Skin of body (tissue), 2 donors: ENCODE measurements around the gene GPR15. TPM values are rescaled to one million over a fixed set of nuclear protein-coding genes. Genes with fewer than 3 reads are reported as not detected.

Source experiments
- DNase-seq: peaks from one replicate; lab custom pipeline; 2025; lab: John Stamatoyannopoulos, UW
- total RNA-seq: library from RNA; depleted of rRNA; stranded (reverse); fragments of >200 nt; gene quantifications from one replicate; pipeline ENCODE4 v1.2.3, GENCODE V29; 2014

Gene GPR15
- total RNA-seq, 1 donor from 2014 or later, result not detected

GRCh38 chr3:98529856-98530459 is 1.8 kb upstream of the GPR15 start:
- no peak for DNase-seq

GRCh38 chr3:98530676-98531075 is 1.1 kb upstream of the GPR15 start:
- no peak for DNase-seq

DNA sequence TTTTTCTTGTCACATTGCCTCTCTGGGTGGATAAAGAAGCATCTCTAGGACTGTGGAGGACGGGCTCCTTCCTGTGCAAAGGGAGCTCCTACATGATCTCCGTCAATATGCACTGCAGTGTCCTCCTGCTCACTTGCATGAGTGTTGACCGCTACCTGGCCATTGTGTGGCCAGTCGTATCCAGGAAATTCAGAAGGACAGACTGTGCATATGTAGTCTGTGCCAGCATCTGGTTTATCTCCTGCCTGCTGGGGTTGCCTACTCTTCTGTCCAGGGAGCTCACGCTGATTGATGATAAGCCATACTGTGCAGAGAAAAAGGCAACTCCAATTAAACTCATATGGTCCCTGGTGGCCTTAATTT is 478 bp downstream of the GPR15 start:
- DNase-seq, result no peak

GRCh38 chr3:98532709-98533571 is 1.2 kb downstream of the GPR15 start:
- DNase-seq, result no peak

DNA sequence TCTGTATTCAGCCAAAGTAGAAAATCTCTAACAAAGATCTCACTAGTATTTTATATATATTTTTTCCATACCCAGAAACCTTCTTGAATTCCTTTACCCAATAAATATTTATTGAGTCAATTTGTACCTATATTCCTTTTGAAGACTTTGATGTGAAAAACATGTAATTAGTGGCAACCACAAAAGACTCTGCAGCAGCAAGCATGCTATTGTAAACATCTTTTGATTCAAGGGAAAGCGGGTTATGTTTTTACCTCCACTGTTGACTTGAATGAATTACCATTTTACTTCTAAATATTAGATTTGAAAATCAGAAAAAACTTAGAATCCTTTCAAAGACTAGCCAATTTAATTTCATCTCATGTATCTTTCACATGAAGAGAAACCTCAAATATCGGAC is 2.4 kb downstream of the GPR15 start:
- DNase-seq, result no peak

- no peak for DNase-seq
Observed at GRCh38 chr3:98534734-98535133, 3.0 kb downstream of the GPR15 start.

DNA sequence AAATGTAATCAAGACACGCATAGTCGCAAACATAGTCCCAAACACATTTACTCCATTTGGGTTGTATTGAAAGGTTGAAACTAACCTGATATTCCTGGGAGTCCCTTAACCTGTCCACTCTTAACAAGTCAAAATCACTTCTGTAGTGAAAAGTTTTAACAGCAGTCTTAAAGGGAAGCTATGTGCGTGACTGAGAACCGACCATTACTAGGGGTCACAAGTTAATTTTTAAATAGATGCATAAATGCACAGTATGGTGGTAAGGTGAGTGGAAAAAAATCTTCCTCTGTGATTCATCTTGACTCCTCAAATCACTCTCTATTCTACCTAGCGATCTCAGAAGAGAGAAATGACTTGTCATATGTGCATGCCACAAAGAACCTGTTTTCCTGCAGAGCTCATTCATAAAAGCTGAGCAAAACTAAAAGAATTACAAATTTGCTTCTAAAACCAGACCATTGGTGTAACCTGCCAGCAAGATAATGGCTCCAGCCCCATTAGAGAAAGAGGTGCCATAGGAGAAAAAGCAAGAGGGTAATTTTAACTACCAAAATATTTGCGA is 4.8 kb downstream of the GPR15 start:
- no peak for DNase-seq

GRCh38 chr3:98540346-98540745 is 8.6 kb downstream of the GPR15 start:
- no peak for DNase-seq

DNA sequence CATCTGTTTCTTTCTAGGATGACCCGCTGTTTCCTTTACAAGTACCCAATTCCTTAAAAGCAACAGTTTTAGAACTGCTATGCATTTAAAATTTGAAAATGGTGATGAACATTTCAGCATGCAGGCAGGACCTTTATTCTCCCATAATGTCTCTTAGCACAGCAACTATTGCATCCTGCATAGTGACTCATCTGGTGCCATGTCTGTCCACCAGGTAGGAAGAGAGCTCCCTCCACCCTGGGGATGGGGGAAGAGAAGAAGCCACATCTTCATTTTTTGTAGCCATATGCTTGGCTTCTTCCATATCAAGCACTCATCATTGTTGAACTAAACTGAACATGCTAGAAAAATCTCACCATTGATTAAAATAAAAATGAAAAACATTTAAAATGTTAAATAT is 9.9 kb downstream of the GPR15 start:
- DNase-seq, result no peak

- DNase-seq, result no peak
Observed at GRCh38 chr3:98542623-98543022, 10.8 kb downstream of the GPR15 start.

- DNase-seq, result no peak
Observed at GRCh38 chr3:98545940-98546339, 14.2 kb downstream of the GPR15 start.

GRCh38 chr3:98548544-98548943 is 16.8 kb downstream of the GPR15 start:
- no peak for DNase-seq

- no peak for DNase-seq
Observed at GRCh38 chr3:98550833-98551232, 19.1 kb downstream of the GPR15 start.

DNA sequence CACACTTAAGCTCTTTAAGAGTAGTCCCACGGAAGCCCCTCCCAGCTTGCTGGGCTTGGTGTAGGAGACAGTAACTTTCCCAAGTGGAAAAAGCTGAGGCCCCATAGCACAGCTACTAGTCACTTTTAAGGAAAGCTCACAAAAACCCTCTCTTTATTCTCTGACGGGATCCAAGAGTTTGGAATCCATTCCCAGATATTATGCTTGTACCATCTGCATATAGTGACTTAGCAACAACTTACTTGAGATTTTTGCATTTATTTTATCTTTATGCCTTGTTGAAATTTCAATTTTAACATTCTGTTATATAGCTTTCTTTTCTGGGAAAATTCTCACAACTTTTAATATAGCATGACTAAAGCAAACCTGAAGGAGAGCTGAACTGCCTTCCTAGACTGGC is 19.5 kb downstream of the GPR15 start:
- no peak for DNase-seq

DNA sequence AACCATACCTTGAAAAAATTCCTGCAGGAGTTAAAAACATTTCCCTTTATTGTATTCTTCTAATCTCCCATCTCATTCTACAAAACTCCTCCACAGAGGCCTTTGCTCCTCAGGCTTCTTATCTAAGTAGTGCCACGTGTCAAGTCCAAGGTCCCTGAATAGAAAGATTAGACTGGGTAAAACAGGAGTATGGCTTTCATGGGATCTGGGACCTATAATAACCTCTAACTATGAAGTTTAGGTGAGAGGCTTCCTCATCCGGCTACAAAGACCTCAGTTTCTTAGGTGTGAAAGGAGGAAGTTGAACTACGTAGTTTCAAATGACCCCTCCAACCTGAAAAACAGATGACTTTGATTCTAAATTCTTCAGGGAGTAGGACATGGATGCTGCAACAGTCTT is 20.0 kb downstream of the GPR15 start:
- no peak for DNase-seq

DNA sequence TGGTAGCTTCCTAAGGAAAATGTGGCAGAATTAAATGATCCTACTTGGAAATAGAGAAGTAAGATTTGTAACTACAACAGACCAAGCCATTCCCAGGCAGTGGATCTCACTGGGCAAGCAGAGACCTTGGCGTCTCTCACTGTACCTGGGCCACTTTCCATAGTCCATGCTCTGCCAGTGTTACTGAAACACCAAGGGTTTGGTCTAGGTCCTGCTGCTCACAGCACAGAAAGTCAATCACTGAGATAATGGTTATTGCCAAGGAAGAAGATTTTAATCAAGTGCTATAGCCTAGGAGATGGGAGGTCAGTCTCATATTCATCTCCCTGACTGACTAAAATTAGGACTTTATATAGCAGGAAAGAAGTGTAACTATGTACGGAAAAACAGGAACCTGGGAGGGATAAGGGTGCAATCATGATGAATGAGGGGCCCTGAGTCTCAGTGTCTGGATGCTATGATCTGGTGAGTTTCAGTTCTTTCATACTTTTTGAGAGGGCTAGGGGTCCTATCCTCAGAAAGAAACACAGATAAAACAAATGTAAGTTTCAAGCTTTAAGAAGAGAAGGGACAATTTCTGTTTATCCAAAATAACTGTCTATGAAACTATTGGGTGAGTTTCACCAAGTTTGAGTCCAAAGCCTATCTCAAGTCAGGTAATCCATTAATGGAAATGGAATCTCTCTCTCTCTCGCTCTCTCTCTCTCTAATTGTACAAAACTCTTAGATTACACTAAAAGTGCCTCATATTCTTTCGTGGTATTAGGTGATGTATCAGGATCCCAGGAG is 20.6 kb downstream of the GPR15 start:
- DNase-seq, result no peak

GRCh38 chr3:98553021-98553563 is 21.3 kb downstream of the GPR15 start:
- no peak for DNase-seq

DNA sequence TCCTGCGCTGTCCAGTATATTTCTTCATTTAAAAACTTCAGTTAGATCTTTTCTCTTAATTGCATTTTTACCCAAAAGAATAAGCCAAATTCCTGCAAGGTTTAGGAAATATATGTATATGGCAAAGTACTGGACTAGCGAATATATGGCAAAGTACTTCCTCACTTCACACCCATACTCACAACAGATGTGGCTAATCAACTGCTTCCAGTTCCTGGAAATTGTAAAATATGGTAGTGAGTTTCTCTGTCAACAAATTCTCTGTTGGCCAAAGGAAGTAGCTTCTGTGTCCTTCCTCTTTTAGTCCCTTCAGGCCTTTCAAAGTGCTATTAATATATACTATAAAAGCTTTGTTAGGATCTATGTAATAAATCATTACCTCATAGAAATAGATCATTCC is 22.0 kb downstream of the GPR15 start:
- no peak for DNase-seq

DNA sequence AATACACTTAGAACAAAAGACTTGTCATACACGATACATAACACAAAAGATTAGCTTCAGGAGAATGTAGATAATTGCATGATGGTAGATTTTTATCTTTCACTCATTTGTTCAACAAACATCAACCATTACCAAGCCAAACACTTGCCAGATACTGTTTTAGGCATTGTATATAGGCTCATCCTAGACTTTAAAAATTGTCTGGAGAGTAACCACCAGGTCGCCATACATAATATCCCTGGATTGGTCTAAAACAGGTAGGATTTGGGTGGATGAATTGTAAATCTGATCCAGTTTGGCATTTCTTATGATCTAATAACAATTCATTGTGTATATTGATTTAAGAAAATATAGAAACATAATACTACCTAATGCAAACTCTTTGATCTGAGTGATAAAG is 22.8 kb downstream of the GPR15 start:
- DNase-seq, result no peak

DNA sequence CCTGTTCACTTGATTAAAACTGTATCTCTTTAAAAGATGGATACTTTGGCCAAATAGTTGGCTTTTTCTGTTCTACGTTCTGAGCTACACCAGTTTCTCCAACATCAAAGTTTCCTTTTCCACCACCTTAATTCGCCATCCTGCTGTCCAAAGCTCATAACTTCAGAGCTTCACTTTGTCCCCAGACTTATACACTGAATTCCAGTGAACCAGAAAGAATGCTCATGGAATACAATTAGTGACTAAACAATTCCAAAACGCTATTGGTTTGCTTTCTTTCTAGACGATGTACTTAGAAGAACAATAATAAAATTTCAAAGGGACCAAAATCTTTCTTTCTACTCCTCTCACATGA is 23.2 kb downstream of the GPR15 start:
- DNase-seq, result no peak

GRCh38 chr3:98556164-98557130 is 24.7 kb downstream of the GPR15 start:
- DNase-seq, result no peak
